NCI-H1417 (cell line): ENCODE results near the gene KCNIP2.

Experiments
- DNase-seq, 3 experiments: peaks; one replicate each; lab custom pipeline; 2025; lab: John Stamatoyannopoulos, UW

The KCNIP2 gene

GRCh38 chr10:101843032-101844021, at the start of gene KCNIP2:
TSS of gene KCNIP2 (minus strand) at chr10:101843800. CDS start at chr10:101843568, 232 bp downstream.
- DNase-seq: peak; percentile 56 to 63 (median 58)

- no peak for DNase-seq
Observed at GRCh38 chr10:101892782-101893391, 49.3 kb upstream of the KCNIP2 start.

- peak; percentile 43 to 77 (median 75) for DNase-seq
Observed at GRCh38 chr10:101889256-101890210, 45.9 kb upstream of the KCNIP2 start.

DNA sequence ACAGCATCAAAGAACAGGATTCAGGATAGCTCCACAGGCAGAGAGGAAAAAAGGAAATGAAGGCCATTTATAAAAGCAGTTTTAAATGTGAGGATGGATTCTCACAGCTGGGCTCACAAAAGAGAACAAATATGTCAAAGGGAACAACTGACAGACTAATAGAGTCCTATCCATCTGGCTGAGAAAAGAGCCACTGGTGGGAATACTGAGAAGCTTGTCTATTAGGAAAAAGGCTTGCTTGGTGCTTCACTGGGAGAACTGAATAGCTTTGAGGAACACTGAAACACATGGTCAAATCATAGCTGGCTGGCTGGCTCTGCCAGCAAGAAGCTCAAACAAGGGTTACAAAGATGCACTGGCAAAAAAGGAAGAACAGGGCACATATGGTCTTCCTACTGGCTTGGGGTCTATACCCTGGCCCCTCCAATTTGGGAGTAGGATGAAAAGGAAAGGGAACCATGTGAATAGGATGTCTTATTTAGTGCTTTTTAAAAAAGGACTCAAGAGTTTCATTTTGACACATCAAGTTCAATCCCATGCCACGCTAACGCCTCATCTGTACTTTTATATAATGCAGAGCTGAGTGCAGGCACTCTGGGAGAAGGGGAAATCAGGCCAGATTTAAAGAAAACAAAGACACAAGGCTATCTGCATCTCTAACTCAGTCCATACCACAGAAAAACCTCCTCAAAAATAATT, 44.8 kb upstream of the KCNIP2 start:
- DNase-seq: no peak

DNA sequence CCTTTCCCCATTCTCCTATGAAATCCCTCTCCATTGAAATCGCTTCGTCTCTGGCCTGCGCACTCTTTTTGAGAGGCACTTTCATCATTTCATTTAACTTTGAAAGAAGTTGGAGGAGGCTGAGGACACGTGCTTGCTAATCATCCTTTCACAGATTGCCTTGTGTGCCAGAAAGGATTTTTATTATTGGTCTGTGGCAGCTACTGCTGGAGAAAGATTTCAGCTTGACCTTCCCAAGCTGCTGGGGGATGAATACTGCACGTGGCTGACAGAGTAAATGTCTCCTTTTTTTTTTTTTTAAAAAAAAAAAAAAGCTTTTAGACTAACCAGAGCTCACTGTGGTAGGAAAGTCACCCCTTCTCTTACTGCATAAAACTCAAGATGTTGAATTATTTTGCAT, 44.2 kb upstream of the KCNIP2 start:
- no peak for DNase-seq

DNA sequence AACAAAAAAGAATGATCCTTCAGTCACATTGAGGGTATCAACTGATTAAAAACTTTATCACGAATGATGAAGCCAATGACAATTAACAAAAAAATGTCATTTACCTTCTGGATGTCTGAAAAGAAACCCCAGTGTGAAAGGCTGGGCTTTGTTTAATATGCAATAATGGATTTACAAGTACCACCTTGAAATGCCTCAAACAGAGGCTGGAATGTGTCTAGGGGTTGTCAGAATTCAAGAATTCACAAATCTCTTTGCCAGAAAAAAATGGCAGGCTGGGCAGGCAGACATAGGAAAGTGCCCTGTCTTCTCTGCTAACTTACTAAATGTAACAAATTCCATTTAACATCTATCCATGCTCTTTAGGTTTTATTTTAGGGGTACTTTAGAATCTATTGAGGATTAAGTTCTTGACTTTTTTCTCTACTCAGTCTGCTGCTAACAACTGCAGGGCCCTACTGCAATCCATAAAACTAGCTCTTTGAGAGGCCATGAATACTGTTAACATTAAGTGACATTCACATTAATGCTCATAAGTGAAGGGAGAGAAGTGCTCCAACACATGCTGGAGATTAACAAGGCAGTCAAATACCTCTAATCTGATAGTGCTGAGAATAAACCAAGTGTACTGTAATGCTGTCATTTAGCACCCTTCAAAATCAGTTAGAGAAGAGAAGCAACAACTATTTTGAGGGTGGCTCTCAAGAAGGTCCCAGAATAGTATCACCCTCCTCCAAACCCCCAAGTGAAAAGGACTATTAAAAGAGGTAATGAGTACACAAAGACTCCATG, 43.1 kb upstream of the KCNIP2 start:
- DNase-seq: no peak

- DNase-seq: no peak
Observed at GRCh38 chr10:101881036-101881774, 37.6 kb upstream of the KCNIP2 start.

- no peak for DNase-seq
Observed at GRCh38 chr10:101880232-101880573, 36.6 kb upstream of the KCNIP2 start.

GRCh38 chr10:101879456-101880231, 36.0 kb upstream of the KCNIP2 start:
- DNase-seq: no peak

DNA sequence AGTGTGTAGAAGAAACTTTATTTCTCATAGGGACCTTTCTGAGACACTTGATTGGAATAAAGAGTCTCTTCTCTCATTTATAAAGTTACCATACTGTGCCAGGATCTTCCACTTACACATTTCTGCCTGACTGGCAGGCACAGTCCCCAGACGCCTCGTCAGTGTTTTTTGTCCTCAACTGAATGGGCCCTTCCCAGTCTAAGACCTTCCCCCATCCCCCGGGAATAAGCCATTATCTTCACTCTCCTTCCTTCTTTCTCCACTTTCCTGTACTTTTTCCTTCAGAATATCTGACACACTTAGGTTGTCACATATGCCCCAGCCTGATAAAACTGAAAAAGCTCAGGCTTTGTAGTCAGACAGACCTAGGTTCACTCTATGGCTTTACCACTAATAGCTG, 35.3 kb upstream of the KCNIP2 start:
- no peak for DNase-seq

GRCh38 chr10:101875068-101875688, 31.6 kb upstream of the KCNIP2 start:
- DNase-seq: no peak

DNA sequence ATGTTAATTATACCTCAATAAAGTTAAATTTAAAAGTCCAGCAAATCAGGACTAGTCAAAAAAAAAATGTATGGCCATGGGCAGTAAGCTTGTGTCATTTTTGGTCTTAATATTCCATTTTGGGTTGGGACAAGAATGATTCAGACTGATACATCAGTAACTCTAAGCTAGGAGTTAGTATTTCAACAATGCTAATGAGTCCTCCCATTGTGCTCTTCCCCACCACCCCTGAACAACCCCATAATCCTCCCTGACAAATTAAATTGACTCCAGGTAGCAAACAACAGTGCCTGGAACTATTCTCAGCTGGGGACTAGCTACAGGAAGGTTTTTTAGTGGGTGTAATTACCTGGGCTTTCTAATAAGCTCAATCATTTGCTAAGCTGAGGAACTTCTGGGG, 30.7 kb upstream of the KCNIP2 start:
- no peak for DNase-seq

- DNase-seq: no peak
Observed at GRCh38 chr10:101867931-101868330, 24.3 kb upstream of the KCNIP2 start.

GRCh38 chr10:101859530-101859929, 15.9 kb upstream of the KCNIP2 start:
- DNase-seq: no peak

GRCh38 chr10:101858723-101859500, 15.3 kb upstream of the KCNIP2 start:
- DNase-seq: no peak

- DNase-seq: no peak
Observed at GRCh38 chr10:101857802-101858476, 14.3 kb upstream of the KCNIP2 start.

DNA sequence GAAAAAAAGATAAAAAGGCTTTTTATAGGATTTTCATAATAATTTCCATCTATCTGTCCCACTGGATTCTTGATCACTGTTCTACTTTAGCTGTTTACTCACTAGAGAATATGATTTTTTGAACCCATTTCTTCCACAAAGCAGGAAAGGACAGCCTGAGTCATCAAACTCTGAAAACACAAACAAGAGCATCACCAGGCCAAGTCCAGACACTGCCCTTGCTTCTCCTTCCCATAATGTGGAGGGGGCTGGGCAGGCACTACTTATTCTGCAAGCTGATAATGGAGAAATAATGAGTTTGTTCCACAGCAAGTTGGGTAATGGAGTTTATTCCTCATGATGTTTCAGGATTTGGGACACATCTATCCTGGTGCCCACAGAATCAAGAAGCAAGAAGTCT, 13.0 kb upstream of the KCNIP2 start:
- DNase-seq: no peak
